ENCODE results near the gene GPR107. TPM values are rescaled to one million over a fixed set of nuclear protein-coding genes. Genes with fewer than 3 reads are reported as not detected.
"Not testable (repeated sequence)": the region's sequence is repeated elsewhere in the genome, so short reads cannot be mapped to it uniquely, and the experiment has no call there.

Gene GPR107
- total RNA-seq = 10 to 100 TPM; 42.2 to 51.2 TPM

DNA sequence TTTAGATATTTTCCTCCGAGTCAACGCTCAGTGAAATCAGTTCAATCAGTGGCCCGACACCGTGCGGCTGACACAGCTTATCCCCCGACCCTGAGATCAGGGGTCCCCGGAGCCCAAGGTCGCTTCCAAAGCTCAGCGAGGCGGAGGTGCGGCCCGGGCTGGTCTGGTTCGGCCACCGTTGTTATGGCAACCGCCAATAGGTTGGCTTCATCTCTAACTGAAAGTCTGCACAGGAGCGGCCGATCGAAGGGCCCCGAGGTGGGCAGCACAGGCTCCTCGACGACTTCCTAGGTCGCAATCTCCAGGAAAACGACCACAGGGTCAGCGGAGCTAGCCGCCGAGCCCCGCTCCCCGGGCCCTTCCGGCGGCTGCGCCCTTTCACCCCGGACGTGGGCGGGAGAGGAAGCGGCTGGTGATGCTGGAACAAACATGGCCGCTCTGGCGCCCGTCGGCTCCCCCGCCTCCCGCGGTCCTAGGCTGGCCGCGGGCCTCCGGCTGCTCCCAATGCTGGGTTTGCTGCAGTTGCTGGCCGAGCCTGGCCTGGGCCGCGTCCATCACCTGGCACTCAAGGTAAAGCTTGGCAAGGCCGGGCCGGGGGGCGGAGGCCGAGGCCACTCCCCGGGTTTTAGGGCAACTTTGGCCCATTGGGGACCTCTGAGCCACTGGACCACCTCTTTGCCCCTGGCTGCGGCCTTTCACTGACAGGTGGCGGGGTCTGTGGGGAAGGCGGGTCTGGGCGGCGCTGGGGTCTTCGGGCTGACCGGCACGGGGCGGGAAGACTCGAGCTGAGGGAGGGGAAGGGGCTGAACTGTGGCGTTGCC, at the start of gene GPR107:
Gene GPR107 (plus strand): TSS at position 403 of the 821 bp plus-strand sequence. CDS start 27 bp downstream, at position 430.
- no peaks in the 10 kb centered on the region for H3K36me3 ChIP-seq
- peaks cover 6% of the 10 kb centered on the region for H3K4me1 ChIP-seq
- TF ChIP-seq, protein P1, sequence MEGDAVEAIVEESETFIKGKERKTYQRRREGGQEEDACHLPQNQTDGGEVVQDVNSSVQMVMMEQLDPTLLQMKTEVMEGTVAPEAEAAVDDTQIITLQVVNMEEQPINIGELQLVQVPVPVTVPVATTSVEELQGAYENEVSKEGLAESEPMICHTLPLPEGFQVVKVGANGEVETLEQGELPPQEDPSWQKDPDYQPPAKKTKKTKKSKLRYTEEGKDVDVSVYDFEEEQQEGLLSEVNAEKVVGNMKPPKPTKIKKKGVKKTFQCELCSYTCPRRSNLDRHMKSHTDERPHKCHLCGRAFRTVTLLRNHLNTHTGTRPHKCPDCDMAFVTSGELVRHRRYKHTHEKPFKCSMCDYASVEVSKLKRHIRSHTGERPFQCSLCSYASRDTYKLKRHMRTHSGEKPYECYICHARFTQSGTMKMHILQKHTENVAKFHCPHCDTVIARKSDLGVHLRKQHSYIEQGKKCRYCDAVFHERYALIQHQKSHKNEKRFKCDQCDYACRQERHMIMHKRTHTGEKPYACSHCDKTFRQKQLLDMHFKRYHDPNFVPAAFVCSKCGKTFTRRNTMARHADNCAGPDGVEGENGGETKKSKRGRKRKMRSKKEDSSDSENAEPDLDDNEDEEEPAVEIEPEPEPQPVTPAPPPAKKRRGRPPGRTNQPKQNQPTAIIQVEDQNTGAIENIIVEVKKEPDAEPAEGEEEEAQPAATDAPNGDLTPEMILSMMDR (IDR thresholded peaks at IDR 0.05) = no peak
- peak within 1 kb of the TSS; percentile 93 for H3K4me3 ChIP-seq
- peak within 1 kb of the TSS; percentile 84 for H3K27ac ChIP-seq
- no peaks in the 10 kb centered on the region for H3K27me3 ChIP-seq
- intact Hi-C loops (cut with DNase I) = no loop called here
- no peaks in the 10 kb centered on the region for H3K9me3 ChIP-seq
- H3K9ac ChIP-seq (ENCODE audit: low read depth in 2 of 2, low read length in 2 of 2) = peak within 1 kb of the TSS; percentile 96 to 97
- DNase-seq = peak; percentile 83

DNA sequence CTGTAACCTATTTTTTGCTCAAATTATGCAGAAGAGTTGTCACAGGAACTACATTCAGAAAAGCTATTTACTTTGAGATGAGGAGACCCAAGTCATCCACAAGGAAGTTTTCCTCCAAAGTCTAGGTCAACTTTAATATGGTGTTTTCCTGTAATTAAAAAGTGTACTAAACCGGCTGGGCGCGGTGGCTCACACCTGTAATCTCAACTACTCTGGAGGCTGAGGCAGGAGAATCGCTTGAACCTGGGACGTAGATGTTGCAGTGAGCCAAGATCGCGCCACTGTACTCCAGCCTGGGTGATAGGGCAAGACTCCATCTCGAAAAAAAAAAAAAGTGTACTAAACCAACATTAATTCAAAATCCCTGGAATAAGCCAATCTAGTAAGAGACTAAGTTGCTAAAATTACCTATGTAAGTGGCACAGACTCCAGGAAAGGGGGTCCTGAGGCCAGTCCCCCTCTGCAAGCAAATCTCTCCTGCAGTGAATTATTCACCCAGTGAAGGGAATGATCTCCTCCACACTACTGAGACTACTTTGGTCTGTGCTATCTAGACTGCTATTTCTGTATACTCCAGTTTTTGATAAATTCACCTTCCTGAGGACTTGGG, 49.7 kb upstream of the GPR107 start:
- Histone ChIP-seq H3K4me1 (no peaks in the 10 kb centered on the region), H3K36me3 (no peaks in the 10 kb centered on the region), H3K4me3 (no peak overlapping the region), H3K9me3 (no peaks in the 10 kb centered on the region), H3K9ac (ENCODE audit: low read depth in 2 of 2, low read length in 2 of 2) (no peak overlapping the region), H3K27ac (peak overlapping the region; percentile 3), H3K27me3 (no peaks in the 10 kb centered on the region)
- TF ChIP-seq, protein P1 (IDR thresholded peaks at IDR 0.05) = no peak
- peak; percentile 66 for DNase-seq
- intact Hi-C loops (cut with DNase I) = no loop called here

DNA sequence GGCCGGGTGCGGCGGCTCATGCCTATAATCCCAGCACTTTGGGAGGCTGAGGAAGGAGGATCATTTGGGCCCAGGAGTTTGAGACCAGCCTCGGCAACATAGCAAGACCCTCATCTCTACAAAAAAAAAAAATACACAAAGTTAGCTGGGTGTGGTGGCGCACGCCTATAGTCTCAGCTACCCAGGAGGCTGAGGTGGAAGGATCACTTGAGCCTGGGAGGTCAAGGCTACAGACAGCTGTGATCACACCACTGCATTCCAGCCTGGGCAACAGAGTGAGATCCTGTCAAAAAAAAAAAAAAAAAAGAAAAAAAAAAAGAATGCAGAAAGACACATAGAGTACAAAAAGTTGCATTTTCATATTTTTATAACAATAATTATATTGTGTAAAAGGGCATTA, 46.8 kb upstream of the GPR107 start:
- H3K9ac ChIP-seq (ENCODE audit: low read depth in 2 of 2, low read length in 2 of 2); H3K27ac ChIP-seq; H3K36me3 ChIP-seq; H3K4me1 ChIP-seq; H3K9me3 ChIP-seq; DNase-seq; intact Hi-C loops (cut with DNase I); H3K27me3 ChIP-seq; H3K4me3 ChIP-seq: not testable (repeated sequence)

DNA sequence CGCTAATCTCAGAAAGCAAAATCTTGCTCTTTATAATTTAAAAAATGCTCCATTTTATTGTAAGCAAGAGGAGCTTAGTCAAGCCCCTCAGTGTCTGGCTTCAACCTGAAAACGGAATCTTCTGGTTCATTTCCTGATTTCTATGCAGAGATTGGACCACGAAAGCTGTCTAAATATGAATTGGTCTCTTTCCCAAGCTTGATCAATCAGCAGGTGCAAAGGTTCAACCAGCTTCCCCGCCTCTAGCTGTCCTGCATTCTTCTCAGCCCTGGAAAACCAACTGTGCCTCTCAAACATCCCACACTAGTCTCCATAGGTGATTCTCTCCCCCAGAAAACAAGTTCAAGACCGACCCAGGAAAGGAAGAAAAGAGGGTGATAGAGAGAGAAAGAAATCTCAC, 45.2 kb upstream of the GPR107 start:
- Histone ChIP-seq H3K4me3 (no peak overlapping the region), H3K27me3 (no peaks in the 10 kb centered on the region), H3K36me3 (no peaks in the 10 kb centered on the region), H3K9ac (ENCODE audit: low read depth in 2 of 2, low read length in 2 of 2) (no peak overlapping the region), H3K27ac (no peak overlapping the region), H3K9me3 (no peaks in the 10 kb centered on the region), H3K4me1 (no peaks in the 10 kb centered on the region)
- intact Hi-C loops (cut with DNase I) = no loop called here
- DNase-seq = no peak
- TF ChIP-seq, protein P1 (IDR thresholded peaks at IDR 0.05) = no peak

DNA sequence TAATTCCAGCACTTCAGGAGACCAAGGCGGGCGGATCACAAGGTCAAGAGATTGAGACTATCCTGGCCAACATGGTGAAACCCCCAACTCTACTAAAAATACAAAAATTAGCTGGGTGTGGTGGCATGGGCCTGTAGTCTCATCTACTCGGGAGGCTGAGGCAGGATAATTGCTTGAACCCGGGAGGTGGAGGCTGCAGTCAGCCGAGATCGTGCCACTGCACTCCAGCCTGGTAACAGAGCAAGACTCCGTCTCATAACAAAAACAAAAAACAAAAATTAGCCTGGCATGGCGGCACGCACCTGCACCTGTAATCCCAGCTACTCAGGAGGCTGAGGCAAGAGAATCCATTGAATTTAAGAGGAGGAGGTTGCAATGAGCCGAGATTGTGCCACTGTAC, 44.2 kb upstream of the GPR107 start:
- H3K4me1 ChIP-seq; H3K9ac ChIP-seq (ENCODE audit: low read depth in 2 of 2, low read length in 2 of 2); H3K27ac ChIP-seq; DNase-seq; H3K4me3 ChIP-seq; H3K27me3 ChIP-seq; H3K36me3 ChIP-seq; intact Hi-C loops (cut with DNase I); H3K9me3 ChIP-seq: not testable (repeated sequence)

DNA sequence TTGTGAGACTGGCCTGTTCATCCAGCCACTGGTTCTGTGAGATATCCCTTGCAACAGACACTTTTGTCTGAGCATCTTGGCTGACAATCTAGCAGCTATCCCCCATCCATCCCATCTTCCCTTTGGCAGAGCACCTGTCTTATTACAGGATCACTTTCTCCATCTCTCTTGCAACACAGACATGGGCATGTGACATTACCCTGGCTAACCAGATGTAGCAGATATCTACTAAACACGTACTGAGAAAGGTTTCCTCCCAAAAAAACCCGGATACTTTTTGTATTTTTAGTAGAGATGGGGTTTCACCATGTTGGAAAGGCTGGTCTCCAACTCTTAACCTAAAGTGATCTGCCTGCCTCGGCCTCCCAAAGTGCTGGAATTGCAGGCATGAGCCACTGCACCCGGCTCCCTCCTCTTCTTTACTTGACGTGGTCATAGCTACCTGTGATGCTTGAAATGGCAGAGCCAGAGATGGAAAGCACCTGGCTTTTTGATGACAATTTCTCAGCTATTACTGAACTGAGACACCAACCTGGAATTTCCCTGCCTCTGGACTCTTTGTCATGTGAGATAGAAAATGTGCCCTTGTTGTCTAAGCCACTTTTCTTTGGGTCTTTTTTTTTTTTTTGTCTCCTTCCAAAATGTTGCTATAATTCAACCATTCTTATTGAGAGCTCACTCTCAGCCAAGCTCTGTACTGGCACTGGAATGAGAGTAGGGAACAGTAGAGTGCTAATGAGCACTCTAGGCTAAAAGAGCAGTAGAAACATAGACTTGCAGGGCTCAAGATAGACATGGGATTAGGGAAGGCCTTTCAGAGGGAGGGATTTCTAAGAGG, 43.3 kb upstream of the GPR107 start:
- no peaks in the 10 kb centered on the region for H3K27me3 ChIP-seq
- H3K9me3 ChIP-seq = no peaks in the 10 kb centered on the region
- TF ChIP-seq, protein P1 (IDR thresholded peaks at IDR 0.05) = no peak
- H3K36me3 ChIP-seq = no peaks in the 10 kb centered on the region
- intact Hi-C loops (cut with DNase I) = no loop called here
- no peak for DNase-seq
- no peaks in the 10 kb centered on the region for H3K4me1 ChIP-seq
- H3K4me3 ChIP-seq = no peak overlapping the region
- H3K9ac ChIP-seq (ENCODE audit: low read depth in 2 of 2, low read length in 2 of 2) = no peak overlapping the region
- H3K27ac ChIP-seq = no peak overlapping the region
